WTC11 (cell line): Measurements from ENCODE around the gene SNX5.

ENCODE experiments used
- CTCF ChIP-seq: fragments of 200-600 bp; IDR thresholded peaks from 2 replicates; pipeline ENCODE4 v1.8.0; 2022; ENCODE audit warnings: antibody characterized with exemption
- E2F4 ChIP-seq: sonication (generic); formaldehyde crosslinking; IDR thresholded peaks from 2 replicates; pipeline ENCODE4 v1.8.1; 2022; ENCODE audit warnings: low read depth, mild to moderate bottlenecking, moderate library complexity, missing genetic modification reagents, borderline replicate concordance
- FOXK1 ChIP-seq: sonication (generic); formaldehyde crosslinking; IDR thresholded peaks from 2 replicates; pipeline ENCODE4 v1.8.0; 2022; ENCODE audit warnings: mild to moderate bottlenecking, moderate library complexity, missing genetic modification reagents
- NFYB ChIP-seq: sonication (generic); formaldehyde crosslinking; conservative IDR thresholded peaks from 2 replicates; pipeline ENCODE4 v1.8.0; 2022; ENCODE audit warnings: low read depth, missing genetic modification reagents
- USF2 ChIP-seq: sonication (generic); formaldehyde crosslinking; IDR thresholded peaks from 2 replicates; pipeline ENCODE4 v1.8.1; 2023; ENCODE audit warnings: mild to moderate bottlenecking, missing genetic modification reagents, moderate library complexity
- TF ChIP-seq, protein P1 (sequence below): sonication (generic); formaldehyde crosslinking; IDR thresholded peaks from 2 replicates; pipeline ENCODE4 v1.8.0; 2022; ENCODE audit warnings: mild to moderate bottlenecking, missing genetic modification reagents

GRCh38 chr20:17911927-17912326 is 56.7 kb downstream of the SNX5 start:
- TF ChIP-seq CTCF (no peak), USF2 (no peak), NFYB (CRISPR knock-in tag) (no peak), FOXK1 (no peak), E2F4 (CRISPR knock-in tag) (no peak)
- TF ChIP-seq, protein P1, sequence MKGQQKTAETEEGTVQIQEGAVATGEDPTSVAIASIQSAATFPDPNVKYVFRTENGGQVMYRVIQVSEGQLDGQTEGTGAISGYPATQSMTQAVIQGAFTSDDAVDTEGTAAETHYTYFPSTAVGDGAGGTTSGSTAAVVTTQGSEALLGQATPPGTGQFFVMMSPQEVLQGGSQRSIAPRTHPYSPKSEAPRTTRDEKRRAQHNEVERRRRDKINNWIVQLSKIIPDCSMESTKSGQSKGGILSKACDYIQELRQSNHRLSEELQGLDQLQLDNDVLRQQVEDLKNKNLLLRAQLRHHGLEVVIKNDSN, result no peak
